Measurements from ENCODE around the gene STK33.

- no peak for TF ChIP-seq CTCF (IDR thresholded peaks at IDR 0.05)
- TF ChIP-seq ZBTB33 (IDR thresholded peaks at IDR 0.05; ENCODE audit: borderline replicate concordance, low read depth) = no peak
- TF ChIP-seq POLR2AphosphoS5 (IDR thresholded peaks at IDR 0.05; ENCODE audit: low read depth, low read length) = no peak
- TF ChIP-seq TCF12 (IDR thresholded peaks at IDR 0.05) = no peak
- TF ChIP-seq MXI1 (IDR thresholded peaks at IDR 0.05; ENCODE audit: low read depth, low read length) = no peak
- no peak for TF ChIP-seq YY1 (IDR thresholded peaks at IDR 0.05; ENCODE audit: low read depth)
- no peak for TF ChIP-seq MAX (IDR thresholded peaks at IDR 0.05; ENCODE audit: low read depth)
- no peak for TF ChIP-seq SMC3 (IDR thresholded peaks at IDR 0.05; ENCODE audit: low read depth, low read length)
- no peak for TF ChIP-seq RCOR1 (IDR thresholded peaks at IDR 0.05; ENCODE audit: low read length)
- TF ChIP-seq TEAD4 (IDR thresholded peaks at IDR 0.05; ENCODE audit: borderline replicate concordance, insufficient read depth) = no peak
- TF ChIP-seq EZH2phosphoT487 (IDR thresholded peaks at IDR 0.05; ENCODE audit: borderline replicate concordance, low read depth) = no peak
These were observed 37.5 kb upstream of the STK33 start for GRCh38 chr11:8631395-8632118.
